HG03159 (cell line): Measurements from ENCODE around the gene ABCA13.

Source experiments
- ATAC-seq: cut with Tn5 transposase; IDR thresholded peaks from one replicate; pipeline ENCODE4 v1.9.1; 2021; ENCODE audit warnings: mild to moderate bottlenecking, moderate library complexity; ENCODE audit not compliant: unreplicated experiment

ABCA13 gene

DNA sequence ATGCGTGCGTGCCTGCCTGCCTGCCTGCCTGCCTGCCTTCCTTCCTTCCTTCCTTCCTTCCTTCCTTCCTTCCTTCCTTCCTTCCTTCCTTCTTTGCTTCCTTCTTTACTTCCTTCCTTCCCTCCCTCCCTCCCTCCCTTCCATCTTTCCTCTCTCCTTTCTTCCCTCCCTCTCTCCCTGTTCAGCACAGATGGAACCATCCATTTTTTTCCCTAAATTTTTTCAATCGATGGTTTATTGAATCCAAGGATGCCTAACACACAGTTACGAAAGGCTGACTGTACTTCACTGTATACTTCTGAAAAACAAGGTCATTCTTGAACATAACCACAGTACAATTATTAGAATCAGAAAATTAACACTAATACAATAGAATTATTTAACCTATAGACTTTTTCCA is 53.8 kb downstream of the ABCA13 start:
- ATAC-seq: no peak

DNA sequence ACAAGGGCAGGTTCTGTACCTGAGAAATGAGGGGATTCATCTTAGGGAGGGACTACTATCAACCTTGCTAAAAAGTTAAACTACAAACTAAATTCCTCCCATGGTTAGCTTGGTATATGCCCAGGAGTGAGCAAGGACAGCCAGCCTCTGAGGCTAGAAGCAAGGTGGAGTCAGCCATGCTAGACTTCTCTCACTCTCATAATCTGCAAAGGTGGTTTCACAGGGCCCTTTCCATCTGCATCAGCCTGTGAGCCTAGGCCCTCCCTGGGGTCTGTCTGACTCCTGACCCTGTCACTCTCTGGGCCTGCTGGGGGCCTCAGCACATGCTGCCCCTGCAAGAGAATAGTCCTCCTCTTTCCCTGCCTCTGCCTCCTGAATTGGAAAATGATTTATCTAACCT is 66.1 kb downstream of the ABCA13 start:
- ATAC-seq: no peak

DNA sequence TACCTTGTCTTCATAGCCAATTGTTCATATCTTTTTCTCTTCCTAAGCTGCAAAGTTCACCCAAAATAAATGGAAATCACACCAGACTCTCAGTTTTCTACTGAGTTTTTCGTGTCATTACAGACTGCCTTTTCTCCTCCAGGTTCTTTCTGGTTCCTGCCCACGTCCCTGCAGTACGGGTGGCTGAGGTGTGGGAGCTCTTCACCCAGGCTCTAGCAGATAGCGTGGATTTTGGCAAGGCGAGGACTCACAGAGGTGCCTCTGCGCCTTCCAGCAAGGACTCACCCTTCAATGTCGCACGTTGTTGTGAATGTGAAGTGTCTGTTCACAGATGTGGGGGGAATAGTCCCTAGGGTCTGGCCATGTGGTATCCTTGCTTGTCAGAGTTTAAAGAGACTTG is 71.6 kb downstream of the ABCA13 start:
- no peak for ATAC-seq

DNA sequence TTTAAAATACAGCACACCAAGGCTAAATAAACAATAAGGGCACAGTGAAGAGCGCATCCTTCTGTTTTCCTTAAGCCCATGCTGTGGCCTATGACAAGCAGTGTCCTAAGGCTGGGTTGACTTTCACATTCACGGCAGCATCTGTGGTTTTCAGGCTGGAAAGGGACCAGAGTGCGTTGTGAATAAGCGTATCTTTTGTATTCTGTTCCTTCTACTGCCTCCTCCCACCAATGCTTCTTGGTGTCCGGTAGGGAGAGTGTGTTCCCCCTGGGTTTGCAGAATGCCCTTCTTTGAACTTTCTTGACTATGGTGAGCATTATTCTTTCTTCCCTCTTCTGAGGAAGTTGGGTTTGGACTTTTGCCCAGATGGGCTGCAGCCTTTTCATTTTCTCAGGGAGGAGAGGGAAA is 73.6 kb downstream of the ABCA13 start:
- no peak for ATAC-seq

DNA sequence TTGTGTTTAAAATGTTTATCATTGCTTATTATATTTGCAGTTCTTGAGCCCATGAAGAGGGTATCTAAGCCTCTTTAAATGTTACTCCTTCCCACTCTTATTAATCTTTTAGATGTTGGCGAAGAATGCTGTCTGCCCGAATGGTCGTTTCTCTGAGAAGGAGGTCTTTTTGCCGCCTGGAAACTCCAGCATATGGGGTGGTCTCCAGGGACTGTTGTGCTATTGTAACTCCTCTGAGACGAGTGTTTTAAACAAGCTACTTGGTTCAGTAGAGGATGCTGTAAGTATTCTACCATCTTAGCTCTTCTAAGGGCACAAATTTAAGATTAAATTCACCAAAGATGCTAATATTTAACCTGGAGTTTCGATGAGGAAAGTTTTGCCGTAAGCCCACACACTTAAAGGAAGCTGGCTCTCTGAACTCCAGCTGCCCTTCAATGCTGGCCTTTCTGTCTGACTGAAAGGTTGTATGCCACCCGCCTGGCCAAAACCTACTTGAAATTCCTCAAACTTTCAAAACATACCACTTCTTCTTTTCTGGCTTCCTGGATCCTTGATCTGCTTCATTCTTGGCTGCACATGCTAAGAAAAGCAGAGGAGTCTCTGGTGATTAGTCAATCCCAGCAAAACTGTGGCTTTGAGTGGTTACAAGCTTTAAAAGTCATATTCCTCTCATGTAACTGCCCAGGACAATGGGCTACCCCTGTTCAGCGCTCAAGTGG is 74.7 kb downstream of the ABCA13 start:
- no peak for ATAC-seq

DNA sequence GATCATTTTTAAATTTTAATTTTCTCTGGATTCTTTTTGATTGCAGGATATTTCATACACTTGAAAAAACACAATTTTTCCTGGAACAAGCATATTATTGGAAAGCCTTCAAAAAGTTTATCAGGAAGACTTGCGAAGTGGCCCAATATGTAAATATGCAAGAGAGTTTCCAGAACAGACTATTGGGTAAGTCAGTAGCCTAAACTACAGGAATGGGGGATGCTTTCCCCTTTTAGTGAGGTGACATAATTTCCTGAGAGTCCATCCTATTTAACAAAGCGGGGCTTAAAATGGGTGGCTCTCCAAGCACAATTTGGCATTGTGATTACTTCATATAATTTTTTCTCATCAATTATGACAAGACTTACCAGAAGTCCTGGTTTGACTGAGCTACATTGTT is 77.9 kb downstream of the ABCA13 start:
- ATAC-seq: no peak

DNA sequence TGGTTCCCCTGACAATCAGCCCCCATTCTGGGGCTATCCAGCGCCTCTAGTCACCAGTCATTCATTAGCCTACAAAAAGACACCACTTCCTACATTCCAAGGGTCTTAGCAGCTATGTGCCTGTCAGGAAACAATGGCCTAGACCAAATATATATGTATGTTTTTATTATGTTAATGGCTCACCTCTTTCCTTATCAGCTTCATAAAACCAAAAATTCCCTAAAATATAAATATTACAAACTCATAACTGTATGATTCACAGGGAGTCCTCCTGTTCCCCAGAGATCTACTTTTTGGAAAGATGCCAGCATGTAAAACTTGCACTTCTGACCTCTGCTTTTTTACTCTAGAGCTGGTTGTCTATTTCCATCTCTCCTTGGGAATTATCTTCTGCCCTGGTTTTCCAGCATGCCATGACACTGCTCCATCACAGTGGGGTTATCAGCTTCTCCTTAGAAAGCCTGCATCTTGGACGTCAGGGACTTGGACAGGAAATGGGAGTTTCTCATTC is 79.2 kb downstream of the ABCA13 start:
- no peak for ATAC-seq

DNA sequence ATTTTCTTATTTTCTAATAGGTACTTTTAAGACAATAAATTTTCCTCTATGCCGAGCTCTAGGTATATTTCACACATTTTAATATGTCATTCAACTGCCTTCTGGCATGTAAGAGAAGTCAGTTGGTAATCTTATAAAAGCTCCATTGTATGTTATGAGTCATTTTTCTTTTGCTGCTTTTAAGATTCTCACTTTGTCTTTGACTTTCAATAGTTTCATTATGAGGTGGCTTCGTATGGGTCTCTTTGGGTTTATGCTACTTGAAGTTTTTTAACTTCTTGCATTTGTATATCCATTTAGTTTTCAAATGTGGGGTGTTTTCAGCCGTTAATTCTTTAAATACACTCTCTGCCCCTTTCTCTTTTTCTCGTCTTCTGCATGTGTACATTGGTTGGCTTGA is 80.5 kb downstream of the ABCA13 start:
- peak; percentile 95 for ATAC-seq

DNA sequence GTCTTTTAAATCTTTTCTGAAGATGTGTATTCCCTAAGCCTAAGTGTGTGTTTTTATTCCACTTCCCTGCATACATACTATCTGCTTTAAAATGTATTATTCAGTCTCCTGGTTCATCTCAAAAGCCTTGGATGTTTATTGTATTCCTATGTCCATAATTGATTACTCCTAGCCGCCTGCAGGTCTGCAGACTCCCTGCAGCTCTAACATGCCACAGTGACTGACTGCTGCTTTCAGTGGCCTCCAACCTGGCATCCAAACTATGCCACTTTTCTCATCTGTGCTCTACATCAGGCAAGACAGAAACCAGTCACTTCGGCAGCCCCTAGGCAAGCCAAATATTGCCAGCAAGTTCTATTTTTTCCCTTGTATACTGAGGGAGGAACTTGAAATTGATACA is 81.7 kb downstream of the ABCA13 start:
- no peak for ATAC-seq

DNA sequence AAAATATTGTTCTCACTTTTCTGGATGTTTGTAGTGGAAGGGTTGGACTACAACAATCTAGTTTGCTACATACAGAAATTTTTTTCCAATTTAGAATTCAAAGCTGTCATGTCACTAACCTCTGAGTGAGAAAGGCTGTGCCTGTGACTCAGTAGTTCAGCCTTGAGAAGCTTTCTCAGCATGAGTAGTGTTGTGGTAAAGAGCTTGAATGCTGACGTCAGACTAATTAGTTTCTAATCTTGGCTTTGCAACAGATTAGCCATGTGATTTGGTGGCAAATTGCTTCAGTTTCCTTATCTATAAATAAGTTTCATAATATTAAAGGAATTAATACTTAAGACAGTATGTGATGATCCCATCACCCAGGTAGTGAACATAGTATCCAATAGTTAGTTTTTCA is 83.8 kb downstream of the ABCA13 start:
- peak; percentile 39 for ATAC-seq

DNA sequence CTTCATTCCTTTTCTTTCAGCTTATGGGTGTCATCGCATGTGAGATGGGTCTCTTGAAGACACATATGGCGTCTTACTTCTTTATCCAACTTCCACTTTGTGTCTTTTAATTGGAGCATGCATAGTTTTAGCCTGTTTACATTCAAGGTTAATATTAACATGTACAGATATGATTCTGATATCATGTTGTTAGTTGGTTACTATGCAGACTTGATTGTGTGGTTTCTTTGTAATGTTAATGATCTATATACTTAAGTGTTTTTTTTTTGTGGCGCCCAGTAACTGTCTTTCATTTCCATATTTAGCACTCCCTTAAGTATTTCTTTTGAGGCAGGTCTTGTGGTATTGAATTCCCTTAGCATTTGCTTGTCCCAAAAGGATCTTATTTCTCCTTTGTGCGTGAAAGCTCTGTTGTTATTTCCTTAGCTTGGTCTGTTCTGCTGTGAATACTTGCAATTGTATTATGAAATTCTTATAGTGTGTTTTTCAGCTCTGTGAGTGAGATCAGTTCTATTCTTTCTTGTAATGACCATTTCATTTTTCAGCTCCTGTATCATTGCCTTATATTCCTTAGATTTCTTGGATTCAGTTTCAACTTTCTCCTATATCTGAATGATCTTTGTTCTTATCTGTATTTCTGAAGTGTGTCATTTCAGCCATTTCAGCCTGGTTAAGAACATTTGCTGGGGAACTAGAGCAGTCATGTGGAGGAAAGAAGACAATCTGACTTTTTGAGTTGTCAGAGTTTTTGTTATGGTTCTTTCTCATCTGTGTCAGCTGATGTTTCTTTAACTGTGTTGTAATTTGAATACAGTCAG is 88.4 kb downstream of the ABCA13 start:
- no peak for ATAC-seq

DNA sequence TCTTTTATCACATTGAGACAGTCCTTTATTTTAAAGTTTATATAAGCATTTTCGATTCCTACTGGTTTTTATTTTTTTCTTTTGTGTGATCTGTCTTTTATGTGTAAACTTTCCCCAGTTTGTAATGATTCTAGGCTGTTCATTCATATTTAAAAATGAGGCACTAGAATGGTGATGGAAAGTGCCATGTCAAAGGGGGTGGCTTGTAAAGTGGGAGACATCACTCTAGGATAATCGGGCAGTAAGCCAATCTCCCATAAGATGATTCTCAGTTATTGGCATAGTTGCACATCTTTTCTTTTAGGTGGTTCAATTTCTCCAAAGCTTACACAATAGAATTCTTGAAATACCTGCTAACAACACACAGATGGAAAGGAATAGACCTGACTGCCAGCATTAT is 90.4 kb downstream of the ABCA13 start:
- ATAC-seq: no peak

DNA sequence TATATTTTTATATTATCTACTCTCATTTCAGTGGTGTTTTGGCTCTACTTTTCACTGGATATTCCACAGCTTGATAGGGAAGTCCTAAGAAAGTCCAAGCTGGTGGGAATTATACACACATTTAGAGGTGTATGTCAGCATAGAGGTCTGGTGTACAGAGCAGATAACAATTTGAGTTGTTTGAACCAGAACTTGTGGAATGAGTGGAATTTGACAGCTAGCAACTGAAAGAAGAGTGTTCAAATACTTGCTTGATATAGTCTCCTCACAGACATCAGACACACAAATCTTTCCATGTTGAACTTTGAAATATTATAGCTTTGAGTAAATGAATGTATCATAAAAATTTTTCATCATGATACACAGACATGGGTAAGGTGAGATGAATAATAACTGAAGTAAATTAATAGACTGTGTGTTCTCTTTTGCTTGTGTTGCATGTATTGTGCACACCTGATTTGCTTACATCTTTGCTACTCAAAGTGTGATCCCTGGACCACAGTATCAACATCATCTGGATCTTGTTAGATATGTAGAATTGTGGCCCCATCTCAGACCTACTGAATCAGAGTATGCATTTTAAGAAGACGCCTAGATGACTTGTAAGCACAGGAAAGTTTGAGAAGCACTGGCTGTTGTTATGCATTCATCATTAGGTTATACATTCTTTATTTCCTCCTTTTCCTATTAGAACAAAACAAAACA is 91.5 kb downstream of the ABCA13 start:
- no peak for ATAC-seq

DNA sequence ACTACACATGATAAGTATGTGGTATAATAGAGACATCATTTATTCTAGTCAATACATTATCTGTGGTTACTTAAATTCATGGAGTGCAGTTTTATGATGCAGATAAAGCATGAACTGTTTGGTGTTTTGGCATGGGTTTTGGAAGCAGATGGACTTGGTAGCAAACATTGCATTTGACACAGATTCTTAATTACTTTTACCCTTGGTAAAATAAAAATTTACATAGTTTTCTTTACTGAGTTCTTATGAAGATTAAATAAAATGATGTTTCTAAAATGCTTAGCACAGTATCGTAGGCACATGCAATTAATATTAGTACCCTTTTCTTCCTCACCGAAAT is 92.0 kb downstream of the ABCA13 start:
- no peak for ATAC-seq

DNA sequence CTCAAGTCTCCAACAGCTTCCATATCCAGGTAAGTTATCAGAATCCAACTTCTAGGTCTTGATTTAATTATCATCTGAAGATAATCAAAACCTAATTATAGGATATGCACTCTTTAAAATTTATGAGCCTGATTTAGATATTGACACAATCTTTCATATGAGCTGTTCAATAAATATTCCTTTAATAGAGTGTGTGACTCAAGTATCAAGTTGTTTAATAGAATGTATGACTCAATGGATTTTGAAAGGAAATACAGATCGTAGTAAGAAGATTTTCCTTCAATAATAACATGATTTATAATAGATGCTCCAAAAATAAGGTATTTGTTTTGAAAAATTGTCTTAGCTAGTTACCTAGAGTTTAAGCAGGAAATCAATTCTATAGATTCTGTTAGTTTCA is 97.8 kb downstream of the ABCA13 start:
- no peak for ATAC-seq

DNA sequence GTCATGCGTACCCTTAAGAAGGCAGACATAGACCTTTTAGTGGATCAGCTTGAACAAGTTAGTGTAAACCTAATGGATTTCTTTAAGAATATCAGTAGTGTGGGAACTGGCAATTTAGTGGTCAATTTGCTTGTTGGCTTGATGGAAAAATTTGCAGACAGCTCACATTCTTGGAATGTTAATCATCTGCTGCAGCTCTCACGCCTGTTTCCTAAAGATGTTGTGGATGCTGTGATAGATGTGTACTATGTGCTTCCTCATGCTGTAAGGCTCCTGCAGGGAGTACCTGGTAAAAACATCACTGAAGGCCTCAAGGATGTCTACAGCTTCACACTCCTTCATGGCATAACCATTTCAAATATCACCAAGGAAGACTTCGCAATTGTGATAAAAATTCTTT is 103.4 kb downstream of the ABCA13 start:
- no peak for ATAC-seq

DNA sequence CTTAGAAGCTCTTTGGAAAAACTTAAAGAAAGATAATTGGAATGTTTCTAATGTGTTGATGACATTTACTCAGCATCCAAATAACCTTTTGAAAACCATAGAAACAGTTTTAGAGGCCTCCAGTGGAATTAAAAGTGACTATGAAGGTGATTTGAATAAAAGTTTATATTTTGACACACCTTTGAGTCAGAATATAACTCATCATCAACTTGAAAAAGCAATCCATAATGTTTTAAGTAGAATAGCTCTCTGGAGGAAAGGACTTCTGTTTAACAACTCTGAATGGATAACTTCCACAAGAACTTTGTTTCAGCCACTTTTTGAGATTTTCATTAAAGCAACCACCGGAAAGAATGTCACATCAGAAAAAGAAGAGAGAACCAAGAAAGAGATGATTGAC is 108.2 kb downstream of the ABCA13 start:
- no peak for ATAC-seq

DNA sequence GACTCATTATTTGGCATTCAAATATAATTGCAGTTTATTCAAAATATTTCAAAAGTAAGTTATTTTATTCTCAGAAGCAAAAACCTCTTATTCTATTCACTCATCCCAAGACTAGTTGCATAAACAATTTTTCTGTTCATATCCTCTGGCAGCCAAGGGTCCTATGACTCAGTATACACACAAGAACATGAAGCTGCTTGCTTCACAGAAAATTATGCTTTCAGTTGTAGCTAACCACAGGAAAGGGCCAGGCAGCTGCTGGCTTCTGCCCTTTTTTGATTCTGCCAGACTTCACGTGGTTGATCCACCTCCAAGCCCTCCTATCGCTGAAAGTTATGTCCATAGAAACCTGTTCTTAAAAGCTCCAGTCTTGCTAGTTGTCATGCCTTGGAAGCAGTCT is 108.8 kb downstream of the ABCA13 start:
- ATAC-seq: no peak

DNA sequence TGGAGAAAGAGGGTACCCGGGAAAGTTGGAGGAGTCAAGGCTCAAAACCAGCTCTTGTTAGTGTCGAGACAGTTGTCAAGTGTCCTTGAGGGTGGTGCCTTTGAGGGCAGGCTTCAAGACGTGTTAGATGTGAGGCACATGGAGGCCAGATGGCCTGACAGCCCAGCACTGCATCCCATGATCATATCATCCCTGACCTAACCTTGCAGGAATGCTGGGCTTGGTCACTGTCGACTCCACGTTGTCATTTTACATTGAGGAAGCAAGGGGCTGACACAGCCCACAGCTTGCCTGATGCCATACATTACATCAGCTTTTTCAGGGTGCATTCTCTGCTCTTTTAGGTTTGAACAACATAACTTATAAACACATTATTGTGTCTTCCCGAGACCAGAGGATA is 114.1 kb downstream of the ABCA13 start:
- ATAC-seq: no peak

DNA sequence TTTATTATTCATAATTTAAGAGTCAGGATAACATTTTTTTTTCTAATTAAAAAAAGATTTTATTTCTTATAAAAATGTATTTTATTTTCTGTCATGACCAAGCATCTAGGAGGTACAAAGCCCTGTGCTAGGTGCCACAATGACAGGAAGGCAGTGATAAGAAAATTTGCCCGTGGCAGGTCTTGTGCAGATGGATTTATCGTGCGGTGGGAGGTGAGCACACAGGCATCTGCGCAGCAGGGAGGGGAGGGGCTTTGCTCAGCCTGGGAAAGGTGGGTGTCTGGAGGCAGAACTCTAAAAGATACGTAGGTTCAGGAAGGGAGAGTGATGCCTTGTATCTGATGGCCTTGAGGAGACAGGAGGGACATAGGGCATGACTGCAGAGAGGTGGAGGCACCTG is 115.6 kb downstream of the ABCA13 start:
- no peak for ATAC-seq

DNA sequence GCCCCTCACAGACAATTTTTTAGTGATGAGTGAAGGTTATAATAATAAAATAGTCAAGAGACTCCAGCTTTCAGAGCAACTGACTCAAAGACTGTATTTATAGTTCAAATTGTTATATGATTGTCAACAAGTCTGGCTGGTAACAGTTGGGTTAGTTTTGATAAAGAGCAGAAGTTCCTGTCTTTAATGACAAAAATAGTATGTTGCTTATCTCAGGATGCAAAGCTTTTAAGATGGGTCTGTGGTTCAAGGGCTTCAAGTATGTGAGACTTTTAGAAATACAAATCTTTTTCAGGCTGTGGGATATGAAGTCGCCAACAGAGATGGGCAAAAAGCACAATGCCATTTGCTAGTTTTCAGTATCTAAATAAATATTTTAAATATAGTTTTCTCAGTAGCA is 118.4 kb downstream of the ABCA13 start:
- ATAC-seq: no peak

DNA sequence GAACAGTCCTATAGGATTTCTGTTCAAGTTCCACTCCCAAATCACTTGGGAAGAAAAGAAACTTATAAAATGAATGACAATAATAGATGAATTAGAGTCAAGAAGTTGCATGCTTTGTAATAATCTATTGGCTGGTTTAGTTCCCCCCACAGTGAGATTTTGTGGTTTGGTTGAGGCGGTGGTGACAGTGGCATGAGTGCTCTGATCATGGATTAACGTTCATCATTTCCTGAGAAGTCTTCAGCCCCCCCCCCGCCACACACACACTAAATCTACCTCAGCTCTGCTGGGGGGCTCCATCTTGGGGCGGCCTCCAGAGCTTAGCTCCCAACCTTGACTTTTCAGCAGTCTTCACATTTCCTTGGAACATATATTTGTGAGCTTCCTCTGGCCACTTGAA is 121.7 kb downstream of the ABCA13 start:
- ATAC-seq: no peak
